ENCODE data around the gene SLC25A23. TPM values are rescaled to one million over a fixed set of nuclear protein-coding genes. Genes with fewer than 3 reads are reported as not detected.

Gene SLC25A23
- total and polyA plus RNA-seq, 3 experiments from 2014 or later = 14.5 to 19.9 (median 14.8) TPM

- DNase-seq = no peak
- no peaks in the 10 kb centered on the region for H3K9me3 ChIP-seq (ENCODE audit: low read length)
- peaks cover 26 to 42% (median 42%) of the 10 kb centered on the region in 3 donors for H3K4me1 Mint-ChIP-seq
- no peaks in the 10 kb centered on the region for H3K27me3 ChIP-seq (ENCODE audit: insufficient read depth, low read length, poor library complexity, severe bottlenecking)
- H3K27me3 Mint-ChIP-seq = peaks cover 0 to 1% of the 10 kb centered on the region in 2 donors
- ChIA-PET CTCF (no interaction called here), POLR2A (no interaction called here)
- peak overlapping the region; percentile 94 to 100 (median 98) for H3K27ac Mint-ChIP-seq
- H3K9me3 Mint-ChIP-seq = no peaks in the 10 kb centered on the region
- no peak overlapping the region for H3K27ac ChIP-seq (ENCODE audit: low read depth, low read length)
- peak overlapping the region; percentile 92 to 99 (median 98) for H3K4me3 Mint-ChIP-seq
- peaks cover 38% of the 10 kb centered on the region for H3K4me1 ChIP-seq (ENCODE audit: insufficient read depth, low read length)
- peaks cover 0 to 30% (median 0%) of the 10 kb centered on the region in 3 donors for H3K36me3 Mint-ChIP-seq
- H3K4me3 ChIP-seq (ENCODE audit: low read length) = peak overlapping the region; percentile 32
- peaks cover 20% of the 10 kb centered on the region for H3K36me3 ChIP-seq (ENCODE audit: insufficient read depth, low read length)
Observed at GRCh38 chr19:6479836-6480398, 20.3 kb upstream of the SLC25A23 start.

DNA sequence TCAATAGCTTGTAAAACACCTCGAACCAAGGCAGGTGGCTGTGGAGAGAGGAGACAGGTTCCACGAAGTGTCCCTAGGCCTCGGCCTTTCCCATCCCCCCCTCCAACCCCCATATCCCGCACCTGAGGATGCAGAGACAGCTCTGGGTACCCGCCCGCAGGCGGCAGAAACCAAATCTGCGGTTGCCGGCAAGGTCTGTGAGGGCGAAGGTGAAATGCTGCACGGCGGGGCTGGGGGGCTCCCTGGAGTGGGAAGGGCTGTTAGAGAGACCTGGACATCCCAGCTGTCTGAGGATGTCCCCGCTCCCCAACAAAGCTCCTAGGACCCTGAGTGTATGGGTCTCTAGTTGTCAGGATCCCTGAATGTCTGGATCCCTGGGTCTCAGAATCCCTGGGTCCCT is 19.2 kb upstream of the SLC25A23 start:
- ChIA-PET POLR2A (interaction anchor here (0.6 kb wide), 1 partner anchor 19 kb away, joined by 7 read pairs; no protein-coding TSS in a partner anchor), CTCF (no interaction called here)
- no peak for DNase-seq
- Histone ChIP-seq H3K4me1 (ENCODE audit: insufficient read depth, low read length) (peaks cover 37% of the 10 kb centered on the region), H3K9me3 (ENCODE audit: low read length) (no peaks in the 10 kb centered on the region), H3K4me3 (ENCODE audit: low read length) (no peak overlapping the region), H3K27me3 (ENCODE audit: insufficient read depth, low read length, poor library complexity, severe bottlenecking) (no peaks in the 10 kb centered on the region), H3K36me3 (ENCODE audit: insufficient read depth, low read length) (peaks cover 20% of the 10 kb centered on the region), H3K27ac (ENCODE audit: low read depth, low read length) (peak overlapping the region; percentile 31)
- Mint-ChIP-seq H3K36me3 (peaks cover 0 to 42% (median 0%) of the 10 kb centered on the region in 3 donors), H3K9me3 (no peaks in the 10 kb centered on the region), H3K27ac (peak overlapping the region in 3 of 8 donors; percentile 42 to 100 (median 94)), H3K27me3 (peaks cover 0 to 1% of the 10 kb centered on the region in 2 donors), H3K4me3 (no peak overlapping the region), H3K4me1 (peaks cover 26 to 42% (median 41%) of the 10 kb centered on the region in 3 donors)

DNA sequence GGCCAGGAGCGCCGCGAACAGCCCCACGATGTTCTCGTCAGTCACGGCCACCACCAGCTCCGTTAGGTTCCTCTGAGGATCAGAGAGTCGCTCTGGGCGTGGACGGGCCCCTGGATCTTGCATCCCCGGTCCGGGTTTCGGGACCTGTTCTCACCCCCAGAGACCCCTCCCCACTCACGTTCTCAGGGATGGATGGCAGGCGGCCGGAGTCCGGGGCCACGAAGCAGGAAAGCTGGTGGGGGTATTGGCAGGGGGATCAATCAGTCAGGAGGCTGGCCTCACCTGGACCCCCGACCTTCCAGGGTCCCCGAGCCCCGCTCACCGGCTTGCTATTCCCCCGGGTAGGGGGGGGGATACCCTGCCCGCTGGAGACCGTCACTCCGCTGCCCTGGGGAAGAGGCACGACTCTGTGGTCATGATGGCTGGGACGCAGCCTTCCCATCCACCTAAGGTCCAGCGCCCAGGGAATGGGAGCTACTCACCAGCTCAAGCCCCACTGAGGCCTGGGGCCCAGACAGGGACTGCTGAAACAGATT is 17.4 kb upstream of the SLC25A23 start:
- H3K27me3 Mint-ChIP-seq = no peaks in the 10 kb centered on the region
- CTCF ChIA-PET = interaction anchor here (1.5 kb wide), 1 partner anchor 9 kb away, joined by 3 read pairs; no protein-coding TSS in a partner anchor
- H3K27me3 ChIP-seq (ENCODE audit: insufficient read depth, low read length, poor library complexity, severe bottlenecking) = no peaks in the 10 kb centered on the region
- H3K36me3 Mint-ChIP-seq = peaks cover 0 to 49% (median 0%) of the 10 kb centered on the region in 3 donors
- peaks cover 25% of the 10 kb centered on the region for H3K36me3 ChIP-seq (ENCODE audit: insufficient read depth, low read length)
- H3K4me1 Mint-ChIP-seq = peaks cover 16 to 26% (median 24%) of the 10 kb centered on the region in 3 donors
- H3K27ac ChIP-seq (ENCODE audit: low read depth, low read length) = no peak overlapping the region
- H3K4me1 ChIP-seq (ENCODE audit: insufficient read depth, low read length) = peaks cover 25% of the 10 kb centered on the region
- no peak for DNase-seq
- no peak overlapping the region for H3K27ac Mint-ChIP-seq
- POLR2A ChIA-PET = no interaction called here
- no peak overlapping the region for H3K4me3 ChIP-seq (ENCODE audit: low read length)
- H3K9me3 Mint-ChIP-seq = no peaks in the 10 kb centered on the region
- no peak overlapping the region for H3K4me3 Mint-ChIP-seq
- no peaks in the 10 kb centered on the region for H3K9me3 ChIP-seq (ENCODE audit: low read length)

DNA sequence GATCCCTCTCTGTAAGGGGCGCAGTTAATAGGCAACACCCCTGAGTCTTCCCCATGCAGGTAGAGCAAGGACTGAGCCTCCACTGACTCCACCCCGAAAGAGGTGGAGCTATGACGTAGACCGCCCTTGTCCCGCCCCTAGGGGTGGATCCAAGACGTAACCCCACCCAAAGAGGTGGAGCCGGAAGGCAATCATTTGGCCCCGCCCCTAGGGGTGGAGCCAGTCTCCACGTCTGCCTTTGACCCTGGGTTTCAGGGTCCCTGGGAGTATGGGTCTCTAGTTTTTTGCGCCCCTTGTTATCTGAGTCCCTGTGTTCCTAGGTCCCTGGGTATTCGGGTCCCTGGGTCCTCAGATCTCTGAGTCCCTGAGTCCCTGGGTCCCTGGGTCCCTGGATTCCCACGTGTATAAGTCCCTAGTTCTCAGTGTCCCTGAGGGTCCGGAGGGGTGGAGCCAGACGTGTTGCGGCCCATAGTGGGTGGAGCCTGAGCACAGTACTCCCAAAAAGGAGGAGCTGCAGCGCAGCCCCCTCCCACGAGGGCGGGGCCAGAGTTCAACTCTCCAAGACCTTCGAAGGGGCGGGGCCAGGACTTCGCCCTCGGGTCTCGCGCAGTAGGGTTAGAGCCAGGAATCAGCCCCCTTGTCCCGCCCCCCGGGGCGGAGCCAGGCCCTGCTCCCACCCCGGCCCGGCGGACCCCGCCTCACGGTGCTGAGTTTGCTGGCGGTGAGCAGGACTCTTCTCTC is 16.7 kb upstream of the SLC25A23 start:
- ChIA-PET CTCF (interaction anchor here (1.5 kb wide), 1 partner anchor 10 kb away, joined by 3 read pairs; no protein-coding TSS in a partner anchor), POLR2A (no interaction called here)
- Histone ChIP-seq H3K4me1 (ENCODE audit: insufficient read depth, low read length) (peaks cover 23% of the 10 kb centered on the region), H3K36me3 (ENCODE audit: insufficient read depth, low read length) (peaks cover 25% of the 10 kb centered on the region), H3K9me3 (ENCODE audit: low read length) (no peaks in the 10 kb centered on the region), H3K27me3 (ENCODE audit: insufficient read depth, low read length, poor library complexity, severe bottlenecking) (no peaks in the 10 kb centered on the region), H3K27ac (ENCODE audit: low read depth, low read length) (no peak overlapping the region), H3K4me3 (ENCODE audit: low read length) (no peak overlapping the region)
- H3K36me3 Mint-ChIP-seq = peaks cover 0 to 51% (median 0%) of the 10 kb centered on the region in 3 donors
- peak overlapping the region in 3 of 8 donors; percentile 64 to 75 (median 68) for H3K27ac Mint-ChIP-seq
- no peaks in the 10 kb centered on the region for H3K27me3 Mint-ChIP-seq
- DNase-seq = peak; percentile 55 to 71 (median 57)
- peaks cover 12 to 20% (median 19%) of the 10 kb centered on the region in 3 donors for H3K4me1 Mint-ChIP-seq
- H3K9me3 Mint-ChIP-seq = no peaks in the 10 kb centered on the region
- no peak overlapping the region for H3K4me3 Mint-ChIP-seq

- DNase-seq = no peak
- Mint-ChIP-seq H3K27me3 (no peaks in the 10 kb centered on the region), H3K4me1 (peaks cover 7 to 12% (median 11%) of the 10 kb centered on the region in 3 donors), H3K36me3 (peaks cover 0 to 51% (median 0%) of the 10 kb centered on the region in 3 donors), H3K27ac (peak overlapping the region in 4 of 8 donors; percentile 50 to 75 (median 64)), H3K4me3 (no peak overlapping the region), H3K9me3 (no peaks in the 10 kb centered on the region)
- Histone ChIP-seq H3K27me3 (ENCODE audit: insufficient read depth, low read length, poor library complexity, severe bottlenecking) (no peaks in the 10 kb centered on the region), H3K36me3 (ENCODE audit: insufficient read depth, low read length) (peaks cover 25% of the 10 kb centered on the region), H3K9me3 (ENCODE audit: low read length) (no peaks in the 10 kb centered on the region), H3K4me1 (ENCODE audit: insufficient read depth, low read length) (peaks cover 20% of the 10 kb centered on the region), H3K4me3 (ENCODE audit: low read length) (no peak overlapping the region), H3K27ac (ENCODE audit: low read depth, low read length) (no peak overlapping the region)
- POLR2A ChIA-PET = no interaction called here
- CTCF ChIA-PET = interaction anchor here (1.5 kb wide), 1 partner anchor 11 kb away, joined by 3 read pairs; no protein-coding TSS in a partner anchor
Observed at GRCh38 chr19:6475321-6476108, 15.9 kb upstream of the SLC25A23 start.

DNA sequence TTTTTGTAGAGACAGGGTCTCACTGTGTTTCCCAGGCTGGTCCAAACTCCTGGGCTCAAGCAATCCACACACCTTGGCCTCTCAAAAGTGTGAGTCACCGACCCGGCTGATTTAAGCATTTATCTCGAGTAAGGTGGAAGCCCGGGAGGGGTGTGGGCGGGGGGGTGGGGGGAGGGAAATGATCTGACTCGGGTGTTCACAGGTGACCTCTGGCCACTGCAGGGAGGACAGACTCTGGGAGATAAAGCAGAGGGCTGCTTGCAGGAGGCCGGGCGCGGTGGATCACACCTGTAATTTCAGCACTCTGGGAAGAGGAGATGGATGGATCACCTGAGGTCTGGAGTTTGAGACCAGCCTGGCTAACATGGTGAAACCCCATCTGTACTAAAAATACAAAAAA is 14.1 kb upstream of the SLC25A23 start:
- no peak overlapping the region for H3K4me3 Mint-ChIP-seq
- Histone ChIP-seq H3K27ac (ENCODE audit: low read depth, low read length) (no peak overlapping the region), H3K9me3 (ENCODE audit: low read length) (no peaks in the 10 kb centered on the region), H3K4me3 (ENCODE audit: low read length) (no peak overlapping the region), H3K27me3 (ENCODE audit: insufficient read depth, low read length, poor library complexity, severe bottlenecking) (no peaks in the 10 kb centered on the region), H3K4me1 (ENCODE audit: insufficient read depth, low read length) (peaks cover 3% of the 10 kb centered on the region), H3K36me3 (ENCODE audit: insufficient read depth, low read length) (peaks cover 25% of the 10 kb centered on the region)
- no peaks in the 10 kb centered on the region for H3K4me1 Mint-ChIP-seq
- CTCF ChIA-PET = interaction anchor here (0.6 kb wide), 1 partner anchor 112 kb away, joined by 3 read pairs; the partner anchor contains the start of gene CLPP
- POLR2A ChIA-PET = no interaction called here
- no peaks in the 10 kb centered on the region for H3K9me3 Mint-ChIP-seq
- no peak for DNase-seq
- no peaks in the 10 kb centered on the region for H3K27me3 Mint-ChIP-seq
- no peak overlapping the region for H3K27ac Mint-ChIP-seq
- H3K36me3 Mint-ChIP-seq = peaks cover 0 to 60% (median 0%) of the 10 kb centered on the region in 3 donors

DNA sequence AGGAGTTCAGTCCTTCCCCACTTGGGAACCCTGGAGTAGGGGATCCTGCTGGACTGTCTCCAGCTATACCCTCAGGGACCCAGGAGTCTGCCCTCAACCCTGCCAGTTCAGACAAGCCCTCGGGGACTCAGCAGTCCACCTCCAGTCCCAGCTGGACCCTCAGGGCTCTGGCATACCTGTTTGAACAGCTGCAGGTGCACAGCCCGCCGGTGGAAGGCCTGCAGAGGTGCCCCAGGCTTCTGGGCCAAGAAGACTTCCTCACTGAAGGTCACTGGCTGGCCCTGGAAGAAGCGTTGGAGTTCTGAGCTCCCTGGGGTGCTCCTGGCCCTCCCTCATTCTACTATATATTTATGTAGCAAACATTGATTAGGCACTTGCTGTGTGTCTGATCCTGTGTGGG is 13.1 kb upstream of the SLC25A23 start:
- ChIA-PET CTCF (interaction anchor here (0.6 to 1.7 kb wide), 3 partner anchors 9 to 111 kb away, joined by 3 to 5 read pairs (median 3); partner anchors contain the start of genes CLPP and DENND1C), POLR2A (no interaction called here)
- no peaks in the 10 kb centered on the region for H3K4me1 ChIP-seq (ENCODE audit: insufficient read depth, low read length)
- peaks cover 25% of the 10 kb centered on the region for H3K36me3 ChIP-seq (ENCODE audit: insufficient read depth, low read length)
- Mint-ChIP-seq H3K4me1 (no peaks in the 10 kb centered on the region), H3K36me3 (peaks cover 0 to 68% (median 0%) of the 10 kb centered on the region in 3 donors), H3K27me3 (no peaks in the 10 kb centered on the region), H3K27ac (peak overlapping the region in 1 of 8 donors; percentile 15), H3K4me3 (no peak overlapping the region), H3K9me3 (no peaks in the 10 kb centered on the region)
- H3K27ac ChIP-seq (ENCODE audit: low read depth, low read length) = no peak overlapping the region
- H3K4me3 ChIP-seq (ENCODE audit: low read length) = no peak overlapping the region
- no peaks in the 10 kb centered on the region for H3K9me3 ChIP-seq (ENCODE audit: low read length)
- no peak for DNase-seq
- no peaks in the 10 kb centered on the region for H3K27me3 ChIP-seq (ENCODE audit: insufficient read depth, low read length, poor library complexity, severe bottlenecking)
